Activated T-cell treated with anti-CD3 and anti-CD28 coated beads, Interleukin-2, amount 50 U/mL, for 4 hours (primary cell): Measurements from ENCODE around the gene DAO. TPM values are rescaled to one million over a fixed set of nuclear protein-coding genes. Genes with fewer than 3 reads are reported as not detected.
A peak's percentile ranks its signal among the peaks of the same experiment; 100 is the strongest.

ENCODE experiments used
- ATAC-seq, 2 donors: fragments of 200-7000 bp; cut with Tn5 transposase; one replicate each; pipeline ENCODE4 v1.10.0; 2021
- DNase-seq: peaks from one replicate; pipeline ENCODE4 v3.0.0-alpha.2; 2020
- H3K27me3 Mint-ChIP-seq: one replicate; pipeline ENCODE4 v1.8.0; 2021; ENCODE audit warnings: low read depth, mixed read lengths
- H3K36me3 Mint-ChIP-seq: one replicate; pipeline ENCODE4 v1.8.0; 2022; ENCODE audit warnings: mixed read lengths; ENCODE audit not compliant: insufficient read depth
- H3K4me1 Mint-ChIP-seq: one replicate; pipeline ENCODE4 v1.8.0; 2021; ENCODE audit warnings: low read depth, mixed read lengths
- H3K4me3 Mint-ChIP-seq: one replicate; pipeline ENCODE4 v1.8.0; 2021; ENCODE audit warnings: mild to moderate bottlenecking, moderate library complexity, mixed read lengths
- H3K9me3 Mint-ChIP-seq: one replicate; pipeline ENCODE4 v1.8.0; 2021; ENCODE audit warnings: mixed read lengths
- total RNA-seq, 3 donors: library from RNA; stranded (reverse); gene quantifications; one replicate each; pipeline ENCODE4 v1.2.1, GENCODE V29; 2021

The DAO gene
- total RNA-seq, 3 donors from 2014 or later = not detected

DNA sequence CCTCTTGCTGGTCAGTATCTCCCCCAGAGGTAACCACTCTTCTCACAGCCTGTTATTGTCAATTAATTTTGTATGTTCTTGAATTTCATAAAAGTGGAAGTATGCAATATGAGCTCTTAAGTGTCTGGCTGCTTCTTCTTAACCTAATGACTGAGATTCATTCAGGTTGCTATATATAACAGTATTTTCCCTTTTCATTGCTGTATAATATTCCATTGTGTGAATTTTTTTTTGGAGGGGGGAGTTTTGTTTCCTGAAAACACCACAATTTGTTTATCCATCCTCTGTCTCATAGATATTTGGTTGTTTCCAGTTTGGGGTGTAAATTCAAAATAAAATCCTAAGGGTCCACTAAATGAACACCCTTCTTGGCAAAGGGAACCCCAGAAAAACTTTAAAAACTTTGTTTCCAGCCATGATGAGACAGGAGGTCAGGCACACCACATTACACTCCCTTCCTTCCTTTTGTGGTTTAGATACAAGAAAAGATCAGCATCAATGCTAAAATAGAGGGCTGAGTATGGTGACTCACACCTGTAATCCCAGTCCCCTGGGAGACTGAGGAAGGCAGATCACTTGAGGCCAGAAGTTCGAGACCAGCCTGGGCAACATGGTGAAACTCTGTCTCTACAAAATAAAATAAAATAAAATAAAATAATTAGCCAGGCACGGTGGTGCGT, 4.1 kb upstream of the DAO start:
- DNase-seq = no peak
- no peak for ATAC-seq
- H3K9me3 Mint-ChIP-seq = peaks cover 4% of the 10 kb centered on the region
- no peaks in the 10 kb centered on the region for H3K4me1 Mint-ChIP-seq
- H3K36me3 Mint-ChIP-seq = no peaks in the 10 kb centered on the region
- no peak overlapping the region for H3K4me3 Mint-ChIP-seq
- H3K27me3 Mint-ChIP-seq = no peaks in the 10 kb centered on the region

DNA sequence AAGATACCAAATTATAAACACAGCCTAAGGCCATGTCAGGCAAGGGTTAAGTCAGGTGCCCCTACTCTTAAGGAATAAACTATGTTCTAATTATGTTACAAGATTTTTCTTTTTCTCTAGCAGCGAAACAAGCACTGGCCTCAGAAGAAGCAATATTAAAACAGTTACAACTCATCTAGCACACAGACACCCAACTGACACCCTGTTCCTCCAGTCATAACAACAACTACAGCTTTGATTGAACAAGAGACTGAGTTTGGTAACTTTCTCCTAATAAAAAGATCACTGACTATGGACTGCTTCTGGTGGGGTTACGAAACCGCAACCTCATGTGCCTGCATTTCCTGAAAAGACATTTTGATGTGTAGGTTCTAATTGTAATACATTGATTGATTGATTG, 3.3 kb upstream of the DAO start:
- DNase-seq (no peak), ATAC-seq (no peak)
- no peaks in the 10 kb centered on the region for H3K27me3 Mint-ChIP-seq
- no peaks in the 10 kb centered on the region for H3K4me1 Mint-ChIP-seq
- H3K4me3 Mint-ChIP-seq = no peak overlapping the region
- H3K36me3 Mint-ChIP-seq = no peaks in the 10 kb centered on the region
- peaks cover 4% of the 10 kb centered on the region for H3K9me3 Mint-ChIP-seq

DNA sequence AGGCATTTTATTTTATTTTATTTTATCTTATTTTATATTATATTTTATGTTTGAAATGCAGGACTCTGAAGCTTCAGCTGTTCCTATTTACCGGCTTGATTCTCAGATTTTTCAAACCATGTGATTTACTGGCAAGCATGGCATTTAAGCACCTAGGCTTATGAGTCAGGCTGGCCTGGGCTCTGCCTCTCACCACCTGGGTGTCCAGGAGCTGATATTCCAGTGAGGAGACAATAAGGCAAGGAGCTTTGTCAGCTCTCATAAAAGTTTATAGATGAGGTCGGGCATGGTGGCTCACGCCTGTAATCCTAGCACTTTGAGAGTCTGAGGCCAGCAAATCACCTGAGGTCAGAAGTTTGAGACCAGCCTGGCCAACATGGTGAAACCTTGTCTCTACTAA, 2.1 kb downstream of the DAO start:
- ATAC-seq = no peak
- H3K27me3 Mint-ChIP-seq = no peaks in the 10 kb centered on the region
- H3K9me3 Mint-ChIP-seq = no peaks in the 10 kb centered on the region

DNA sequence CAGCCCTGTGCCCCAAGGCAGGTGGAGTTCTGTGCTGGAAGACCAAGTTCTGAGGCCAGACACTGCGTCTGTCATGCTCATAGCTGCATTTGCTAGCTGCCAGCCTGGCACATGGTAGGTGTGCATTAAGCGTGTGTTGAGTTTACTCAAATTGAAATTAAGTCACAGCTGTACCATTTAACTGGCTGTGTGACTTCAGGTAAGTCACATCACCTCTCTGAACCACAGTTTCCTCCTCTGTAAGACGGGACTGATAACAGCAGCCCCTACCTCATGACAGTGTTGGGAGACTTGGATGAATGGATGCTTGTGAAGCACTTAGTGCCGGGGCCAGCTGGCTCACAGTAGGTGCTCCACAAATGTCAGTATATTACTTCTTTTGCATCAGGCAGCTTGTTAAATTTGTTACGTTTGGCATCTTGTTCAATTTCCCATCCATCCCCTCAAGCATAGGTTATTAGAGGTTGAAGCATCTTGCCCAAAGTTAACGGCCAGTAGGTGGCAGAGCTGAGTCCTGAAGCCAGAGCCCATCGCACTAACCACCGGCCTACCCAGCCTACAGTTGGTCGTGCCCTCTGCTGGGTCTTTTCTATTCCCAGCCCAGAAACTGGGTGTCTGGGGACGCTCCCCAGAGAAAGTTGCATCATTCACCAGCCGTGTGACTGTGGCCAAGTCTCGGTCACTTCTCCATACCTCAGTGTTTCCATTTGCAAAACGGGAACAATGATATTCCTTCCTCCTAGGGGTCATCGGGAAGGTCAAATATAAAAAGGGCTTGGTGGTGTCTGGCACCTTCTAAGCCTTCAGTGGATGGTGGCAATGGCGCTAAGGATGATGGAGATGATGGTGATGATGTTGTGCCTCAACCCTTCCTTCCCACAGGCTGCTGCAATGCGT, 4.5 kb downstream of the DAO start:
- peak; percentile 52 for DNase-seq
- Mint-ChIP-seq H3K27me3 (no peaks in the 10 kb centered on the region), H3K4me1 (no peaks in the 10 kb centered on the region), H3K4me3 (no peak overlapping the region), H3K36me3 (no peaks in the 10 kb centered on the region), H3K9me3 (no peaks in the 10 kb centered on the region)
- peak; percentile 82 to 85 for ATAC-seq

More for the DNA sequence above, 2.1 kb downstream of the DAO start:
- H3K4me3 Mint-ChIP-seq = no peak overlapping the region
- DNase-seq = no peak
- H3K4me1 Mint-ChIP-seq = no peaks in the 10 kb centered on the region
- H3K36me3 Mint-ChIP-seq = no peaks in the 10 kb centered on the region

DNA sequence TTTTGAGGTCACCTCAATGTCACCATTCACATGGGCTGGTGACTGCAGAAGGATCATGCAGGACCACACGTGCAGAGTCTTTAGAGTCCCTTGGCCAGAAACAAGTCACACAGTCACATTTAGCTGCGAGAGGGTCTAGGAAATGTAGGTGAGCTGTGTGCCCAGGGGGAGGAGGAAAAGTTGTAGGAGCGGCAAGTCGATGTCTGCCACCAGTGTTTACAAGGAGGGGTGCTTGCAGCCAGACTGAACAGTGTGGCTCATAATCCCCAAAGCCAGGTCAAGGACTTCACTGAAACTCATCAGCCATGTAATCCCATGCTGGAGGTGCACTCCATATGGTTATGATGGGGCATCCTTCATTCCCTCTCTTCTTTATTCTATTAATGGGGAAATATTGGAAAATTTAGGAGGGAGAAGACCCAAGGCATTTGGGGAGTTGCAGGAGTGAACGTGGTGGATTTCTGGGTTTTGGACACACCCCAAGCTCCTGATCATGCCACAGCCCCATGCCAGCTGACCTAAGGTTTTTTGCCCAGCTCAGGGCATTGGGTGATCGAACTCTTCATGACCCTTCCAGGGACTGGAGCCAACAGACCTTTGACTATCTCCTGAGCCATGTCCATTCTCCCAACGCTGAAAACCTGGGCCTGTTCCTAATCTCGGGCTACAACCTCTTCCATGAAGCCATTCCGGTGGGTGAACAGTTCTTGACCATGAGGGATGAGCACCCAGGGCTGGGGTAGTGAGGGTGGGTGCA, 7.2 kb downstream of the DAO start:
- no peak for DNase-seq
- ATAC-seq = no peak
- Mint-ChIP-seq H3K36me3 (no peaks in the 10 kb centered on the region), H3K4me3 (no peak overlapping the region), H3K27me3 (no peaks in the 10 kb centered on the region), H3K9me3 (peaks cover 4% of the 10 kb centered on the region), H3K4me1 (no peaks in the 10 kb centered on the region)

DNA sequence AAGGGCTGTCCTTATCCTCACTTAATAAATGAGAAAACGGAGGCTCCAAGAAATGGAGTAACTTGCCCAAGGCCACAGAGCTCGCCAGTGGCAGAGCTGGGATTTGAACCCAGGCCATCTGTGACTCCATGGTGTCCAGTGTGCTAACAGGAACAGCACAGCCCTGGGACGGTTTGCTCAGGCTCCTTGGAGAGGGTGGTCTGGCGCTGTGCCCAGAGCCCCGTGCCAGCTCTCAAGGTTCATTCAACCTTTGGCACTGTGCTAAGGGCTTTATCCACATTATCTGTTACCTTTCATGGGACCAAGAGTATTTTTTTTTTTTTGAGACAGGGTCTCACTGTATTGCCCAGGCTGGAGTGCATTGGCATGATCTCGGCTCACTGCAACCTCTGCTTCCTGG, 8.1 kb downstream of the DAO start:
- Mint-ChIP-seq H3K27me3 (no peaks in the 10 kb centered on the region), H3K4me1 (no peaks in the 10 kb centered on the region), H3K9me3 (peaks cover 4% of the 10 kb centered on the region), H3K36me3 (no peaks in the 10 kb centered on the region), H3K4me3 (no peak overlapping the region)
- ATAC-seq (no peak), DNase-seq (no peak)

DNA sequence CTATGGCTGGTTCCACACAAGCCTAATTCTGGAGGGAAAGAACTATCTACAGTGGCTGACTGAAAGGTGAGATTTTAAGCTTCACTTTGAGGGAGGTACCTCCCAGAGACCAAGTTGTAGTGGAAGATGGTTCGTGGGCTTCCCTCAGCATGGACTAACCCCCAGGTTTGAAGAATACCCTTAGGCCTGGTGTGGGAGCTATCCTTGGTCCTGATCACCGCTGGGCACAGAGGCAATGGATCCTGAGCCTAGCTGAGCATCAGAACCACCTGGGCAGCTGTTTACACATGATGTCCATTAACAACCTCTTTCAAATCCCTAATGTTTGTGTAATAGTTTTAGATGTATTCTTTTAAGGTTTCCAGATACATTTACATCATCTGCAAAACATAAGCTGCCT, 10.3 kb downstream of the DAO start:
- H3K36me3 Mint-ChIP-seq = no peaks in the 10 kb centered on the region
- H3K9me3 Mint-ChIP-seq = peaks cover 4% of the 10 kb centered on the region
- H3K4me1 Mint-ChIP-seq = no peaks in the 10 kb centered on the region
- H3K27me3 Mint-ChIP-seq = peaks cover under 1% of the 10 kb centered on the region
- DNase-seq = no peak
- no peak for ATAC-seq
- no peak overlapping the region for H3K4me3 Mint-ChIP-seq

DNA sequence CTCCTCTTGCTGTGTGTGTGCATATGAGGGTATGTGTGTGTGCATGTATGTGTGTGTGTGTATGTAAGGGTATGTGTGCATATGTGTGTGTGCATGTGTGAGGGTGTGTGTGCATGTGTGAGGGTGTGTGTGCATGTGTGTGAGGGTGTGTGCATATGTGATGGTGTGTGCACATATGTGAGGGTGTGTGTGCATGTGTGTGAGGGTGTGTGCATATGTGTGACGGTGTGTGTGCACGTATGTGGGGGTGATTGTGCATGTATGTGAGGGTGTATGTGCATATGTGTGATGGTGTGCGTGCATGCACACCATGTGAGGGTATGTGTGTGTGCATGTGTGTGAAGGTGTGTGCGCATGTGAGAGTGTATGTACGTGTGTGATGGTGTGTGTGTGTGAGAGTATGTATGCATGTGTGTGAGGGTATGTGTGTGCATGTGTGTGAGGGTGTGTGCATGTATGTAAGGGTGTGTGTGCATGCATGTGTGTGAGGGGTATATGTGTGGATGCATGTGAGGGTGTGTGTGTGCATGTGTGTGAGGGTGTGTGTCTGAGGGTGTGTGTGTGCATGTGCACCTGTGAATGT, 15.4 kb downstream of the DAO start:
- DNase-seq (no peak), ATAC-seq (no peak)
- H3K9me3 Mint-ChIP-seq = peaks cover 4% of the 10 kb centered on the region
- H3K4me3 Mint-ChIP-seq = no peak overlapping the region
- no peaks in the 10 kb centered on the region for H3K36me3 Mint-ChIP-seq
- H3K27me3 Mint-ChIP-seq = peaks cover 10% of the 10 kb centered on the region
- no peaks in the 10 kb centered on the region for H3K4me1 Mint-ChIP-seq

DNA sequence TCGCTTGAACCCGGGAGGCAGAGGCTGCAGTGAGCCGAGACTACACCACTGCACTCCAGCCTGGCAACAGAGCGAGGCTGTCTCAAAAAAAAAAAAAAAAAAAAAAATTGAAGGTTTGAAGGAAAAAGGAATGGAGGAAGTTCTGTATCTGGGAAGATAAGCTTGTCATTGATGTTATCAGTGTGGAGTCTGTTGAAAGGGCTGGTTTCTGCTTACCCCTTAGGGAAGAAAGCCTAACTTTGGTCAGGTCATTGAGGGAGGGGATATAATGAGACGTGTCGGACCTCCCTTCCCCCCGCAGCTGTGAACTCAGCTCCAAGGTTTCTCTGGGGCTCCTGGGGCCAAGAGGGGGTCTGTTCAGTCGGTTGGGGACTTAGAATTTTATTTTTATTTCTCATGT, 16.4 kb downstream of the DAO start:
- H3K4me3 Mint-ChIP-seq = no peak overlapping the region
- peaks cover 13% of the 10 kb centered on the region for H3K27me3 Mint-ChIP-seq
- H3K4me1 Mint-ChIP-seq = no peaks in the 10 kb centered on the region
- DNase-seq = no peak
- no peaks in the 10 kb centered on the region for H3K9me3 Mint-ChIP-seq
- H3K36me3 Mint-ChIP-seq = no peaks in the 10 kb centered on the region
- ATAC-seq = no peak

DNA sequence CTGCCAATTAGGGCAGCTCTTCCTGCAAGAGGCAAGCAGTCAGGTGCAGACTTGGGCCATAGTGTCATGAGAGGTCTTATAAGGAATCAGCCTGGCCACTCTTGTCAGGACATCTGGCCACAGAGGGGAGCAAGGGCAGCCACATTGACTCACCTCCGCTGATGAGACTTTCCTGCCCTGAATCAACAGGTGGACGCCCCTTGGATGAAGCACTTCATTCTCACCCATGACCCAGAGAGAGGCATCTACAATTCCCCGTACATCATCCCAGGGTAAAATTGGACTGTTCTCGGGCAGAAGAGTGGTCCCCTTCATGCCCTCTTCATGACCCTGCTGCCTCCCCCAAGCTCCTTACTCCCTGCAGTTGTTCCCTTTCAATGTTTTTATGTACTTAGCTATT, 16.9 kb downstream of the DAO start:
- ATAC-seq (no peak), DNase-seq (no peak)
- H3K4me3 Mint-ChIP-seq = no peak overlapping the region
- H3K36me3 Mint-ChIP-seq = no peaks in the 10 kb centered on the region
- peaks cover 14% of the 10 kb centered on the region for H3K27me3 Mint-ChIP-seq
- H3K9me3 Mint-ChIP-seq = no peaks in the 10 kb centered on the region
- no peaks in the 10 kb centered on the region for H3K4me1 Mint-ChIP-seq

DNA sequence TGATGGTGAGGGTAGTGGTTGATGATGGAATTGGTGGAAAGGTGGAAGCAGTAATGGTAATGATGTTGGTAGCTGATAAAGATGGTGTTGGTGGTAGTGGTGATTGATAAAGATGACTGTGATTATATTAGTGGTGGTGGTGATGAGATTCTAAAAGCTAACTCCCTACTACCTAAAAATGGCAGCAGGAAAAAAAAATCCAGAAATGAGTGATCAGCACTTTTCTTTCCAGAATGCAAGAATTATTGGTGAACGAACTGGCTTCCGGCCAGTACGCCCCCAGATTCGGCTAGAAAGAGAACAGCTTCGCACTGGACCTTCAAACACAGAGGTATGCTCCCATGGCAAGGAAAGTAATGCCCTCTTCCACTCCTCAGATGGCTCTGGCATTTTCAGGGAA, 19.3 kb downstream of the DAO start:
- no peak for DNase-seq
- Mint-ChIP-seq H3K9me3 (no peaks in the 10 kb centered on the region), H3K27me3 (peaks cover 14% of the 10 kb centered on the region), H3K36me3 (no peaks in the 10 kb centered on the region), H3K4me3 (no peak overlapping the region), H3K4me1 (no peaks in the 10 kb centered on the region)
- ATAC-seq = no peak

DNA sequence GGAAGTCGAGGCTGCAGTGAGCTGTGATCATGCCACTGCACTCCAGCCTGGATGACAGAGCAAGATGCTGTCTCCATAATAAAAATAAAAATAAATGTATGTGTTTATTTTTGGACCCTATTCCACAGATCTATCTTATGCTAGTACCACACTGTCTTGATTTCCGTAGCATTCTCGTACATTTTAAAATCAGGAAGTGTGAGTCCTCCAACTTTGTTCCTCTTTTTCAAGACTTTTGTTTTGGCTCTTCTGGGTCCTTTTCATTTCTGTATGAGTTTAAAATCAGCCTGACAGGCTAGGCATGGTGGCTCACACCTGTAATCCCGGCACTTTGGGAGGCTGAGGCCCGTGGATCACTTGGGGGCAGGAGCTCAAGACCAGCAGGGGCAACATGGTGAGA, 25.8 kb downstream of the DAO start:
- no peaks in the 10 kb centered on the region for H3K9me3 Mint-ChIP-seq
- H3K4me1 Mint-ChIP-seq = peaks cover 2% of the 10 kb centered on the region
- peaks cover 21% of the 10 kb centered on the region for H3K27me3 Mint-ChIP-seq
- H3K36me3 Mint-ChIP-seq = no peaks in the 10 kb centered on the region
- DNase-seq = no peak
- no peak for ATAC-seq
- H3K4me3 Mint-ChIP-seq = no peak overlapping the region

DNA sequence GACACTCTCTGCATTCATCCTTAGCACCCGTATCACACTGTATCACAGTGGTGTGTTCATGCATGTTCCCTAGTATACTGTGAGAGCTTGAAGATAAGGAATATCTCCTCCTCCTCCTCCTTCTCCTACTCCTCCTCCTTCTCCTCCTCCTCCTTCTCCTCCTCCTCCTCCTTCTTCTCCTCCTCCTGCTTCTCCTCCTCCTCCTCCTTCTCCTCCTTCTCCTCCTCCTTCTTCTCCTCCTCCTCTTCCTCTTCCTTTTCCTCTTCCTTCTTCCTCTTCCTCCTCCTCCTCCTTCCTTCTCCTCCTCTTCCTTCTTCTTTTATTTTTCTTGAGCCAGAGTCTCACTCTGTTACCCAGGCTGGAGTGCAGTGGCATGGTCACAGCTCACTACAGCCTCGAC, 27.1 kb downstream of the DAO start:
- Mint-ChIP-seq H3K9me3 (no peaks in the 10 kb centered on the region), H3K4me3 (no peak overlapping the region), H3K36me3 (no peaks in the 10 kb centered on the region), H3K27me3 (peaks cover 16% of the 10 kb centered on the region), H3K4me1 (peaks cover 2% of the 10 kb centered on the region)
- ATAC-seq (no peak), DNase-seq (no peak)

DNA sequence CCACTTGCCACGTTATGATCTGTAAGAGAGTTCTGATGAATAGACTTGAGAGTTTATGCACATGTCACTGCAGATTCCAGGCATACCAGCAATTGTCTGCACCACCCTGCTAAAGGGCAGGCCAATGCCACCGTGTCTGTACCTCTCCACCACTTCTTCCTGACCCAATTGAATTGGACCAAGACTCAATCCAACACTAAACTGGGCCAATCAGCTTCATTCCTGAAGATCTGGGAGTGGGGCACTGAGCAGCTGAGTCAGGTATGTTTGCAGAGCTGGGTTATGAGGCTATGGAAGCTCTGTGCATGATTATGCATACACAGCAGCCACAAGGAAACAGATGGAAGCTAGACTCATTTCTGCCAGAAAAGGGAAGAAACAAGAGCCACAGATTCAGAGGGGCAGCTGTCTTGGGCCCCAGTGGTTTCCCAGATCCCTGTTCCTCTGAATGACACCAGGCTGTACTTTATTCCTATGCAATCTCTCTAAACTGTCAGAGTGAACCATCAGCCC, 28.0 kb downstream of the DAO start:
- Mint-ChIP-seq H3K36me3 (no peaks in the 10 kb centered on the region), H3K4me1 (peaks cover 2% of the 10 kb centered on the region), H3K4me3 (no peak overlapping the region), H3K9me3 (no peaks in the 10 kb centered on the region), H3K27me3 (peaks cover 16% of the 10 kb centered on the region)
- DNase-seq (no peak), ATAC-seq (no peak)
